HG03442 (cell line): ENCODE data around the gene PASK.
"Not testable (repeated sequence)": the region's sequence is repeated elsewhere in the genome, so short reads cannot be mapped to it uniquely, and the experiment has no call there.

Experiments used
- ATAC-seq: cut with Tn5 transposase; IDR thresholded peaks from one replicate; pipeline ENCODE4 v1.9.1; 2021; ENCODE audit warnings: mild to moderate bottlenecking, moderate library complexity; ENCODE audit not compliant: unreplicated experiment

The PASK gene

GRCh38 chr2:241107031-241107783 is 42.1 kb downstream of the PASK start:
- ATAC-seq: no peak

- no peak for ATAC-seq
These were observed 43.6 kb downstream of the PASK start for GRCh38 chr2:241105641-241106040.

- ATAC-seq: not testable (repeated sequence)
These were observed 44.7 kb downstream of the PASK start for GRCh38 chr2:241104611-241105010.

- ATAC-seq: no peak
These were observed 46.1 kb downstream of the PASK start for GRCh38 chr2:241103176-241103595.

- peak; percentile 86 for ATAC-seq
These were observed 47.0 kb downstream of the PASK start, which contains the start of gene MTERF4 for GRCh38 chr2:241102239-241102803. MTERF4 (minus strand) TSS chr2:241102287; CDS start chr2:241102273, 14 bp downstream.

GRCh38 chr2:241099246-241099645 is 50.0 kb downstream of the PASK start:
- ATAC-seq: no peak

- ATAC-seq: no peak
These were observed 52.3 kb downstream of the PASK start for GRCh38 chr2:241096979-241097378.

- no peak for ATAC-seq
These were observed 53.5 kb downstream of the PASK start for GRCh38 chr2:241095594-241096290.

- ATAC-seq: no peak
These were observed 54.3 kb downstream of the PASK start for GRCh38 chr2:241094924-241095420.

GRCh38 chr2:241094172-241094571 is 55.1 kb downstream of the PASK start:
- ATAC-seq: no peak

- ATAC-seq: not testable (repeated sequence)
These were observed 56.0 kb downstream of the PASK start for GRCh38 chr2:241093133-241093781.

- ATAC-seq: no peak
These were observed 56.6 kb downstream of the PASK start for GRCh38 chr2:241092677-241093076.

- ATAC-seq: no peak
These were observed 57.4 kb downstream of the PASK start for GRCh38 chr2:241091734-241092445.

- ATAC-seq: no peak
These were observed 58.1 kb downstream of the PASK start for GRCh38 chr2:241091201-241091600.

GRCh38 chr2:241088791-241089732 is 60.2 kb downstream of the PASK start:
- ATAC-seq: no peak

GRCh38 chr2:241088376-241088775 is 60.9 kb downstream of the PASK start:
- ATAC-seq: peak; percentile 22

GRCh38 chr2:241087420-241088268 is 61.6 kb downstream of the PASK start:
- ATAC-seq: peak; percentile 79

- ATAC-seq: no peak
These were observed 64.3 kb downstream of the PASK start for GRCh38 chr2:241084856-241085444.
